ENCODE measurements around the gene PHKG2.

The PHKG2 gene

DNA sequence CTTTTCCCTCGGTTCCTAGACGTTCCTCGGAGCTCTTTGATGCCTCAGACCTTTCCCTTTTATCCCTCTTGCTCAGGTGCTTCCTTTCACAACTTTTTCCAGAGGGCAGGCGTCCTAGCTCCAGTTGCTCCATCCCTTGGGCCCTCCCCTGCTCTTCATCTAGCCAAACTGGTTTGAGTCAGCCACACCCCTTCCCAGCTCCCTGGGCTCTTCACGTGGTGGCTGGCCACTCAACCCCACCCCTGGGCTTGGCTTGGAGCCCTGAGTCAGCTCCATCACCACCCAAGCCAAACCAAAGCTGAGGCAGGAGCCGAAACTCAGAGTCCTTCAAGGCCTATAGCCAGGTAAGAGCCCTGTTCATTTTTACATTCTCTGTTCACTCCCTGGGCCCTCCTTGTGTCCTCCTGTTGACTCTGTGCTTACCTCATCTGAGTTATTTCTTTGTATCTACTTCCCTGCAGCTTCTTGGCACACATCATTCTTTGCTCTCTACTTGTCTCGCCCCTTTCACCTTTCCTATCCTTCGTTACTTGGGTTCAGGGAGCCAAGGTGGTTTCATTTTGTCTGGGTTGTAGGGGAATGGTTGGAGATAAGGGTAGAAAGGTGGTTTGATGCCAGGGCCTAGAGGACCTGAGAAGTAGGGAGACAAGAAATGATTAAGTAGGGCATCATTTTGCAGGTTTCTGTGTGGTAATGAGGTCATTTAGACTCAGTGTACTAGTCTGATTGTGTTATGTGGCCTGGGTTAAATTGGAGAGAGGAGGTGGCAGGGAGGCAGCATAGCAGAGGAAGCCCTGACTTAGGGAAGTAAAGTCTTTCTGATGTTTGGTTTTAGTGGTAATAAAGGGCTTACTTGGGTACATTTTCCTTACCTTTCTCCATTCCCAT lies 7.6 kb upstream of the PHKG2 start:
- peak overlapping the region; percentile 32; the same call in 1 of the 2 replicates for H3K9ac ChIP-seq (ENCODE audit: low read depth, low read length)
- peaks cover 20% of the 10 kb centered on the region for H3K36me3 ChIP-seq (ENCODE audit: insufficient read depth, low read length)
- peaks cover 24% of the 10 kb centered on the region for H3K4me1 ChIP-seq (ENCODE audit: insufficient read depth, low read length)
- no peaks in the 10 kb centered on the region for H3K9me3 ChIP-seq (ENCODE audit: control insufficient read depth, insufficient read depth, low read length)

DNA sequence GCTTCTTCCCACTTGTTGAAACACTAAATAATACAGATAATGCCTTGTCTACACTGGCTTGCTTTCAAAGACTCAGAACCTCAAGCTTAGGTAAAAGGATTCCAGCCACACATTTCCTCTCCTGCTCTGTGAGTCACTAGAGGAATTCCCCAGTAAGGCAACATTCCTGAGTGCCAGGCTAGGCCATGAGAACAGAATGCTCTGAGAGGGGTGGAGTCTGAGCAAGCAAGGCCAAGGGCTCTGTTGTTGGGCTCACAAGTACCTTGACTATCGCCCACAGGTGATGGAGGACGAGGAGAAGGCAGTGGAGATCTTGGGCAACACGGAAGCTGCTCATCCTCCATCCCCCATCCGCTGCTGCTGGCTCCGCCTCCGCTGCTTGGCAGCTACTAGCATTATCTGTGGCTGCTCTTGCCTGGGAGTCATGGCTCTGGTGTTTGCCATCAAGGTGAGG lies 6.7 kb upstream of the PHKG2 start:
- H3K36me3 ChIP-seq (ENCODE audit: insufficient read depth, low read length), result peaks cover 12% of the 10 kb centered on the region
- H3K9ac ChIP-seq (ENCODE audit: low read depth, low read length), result no peak overlapping the region; the same call in 1 of the 2 replicates
- no peaks in the 10 kb centered on the region for H3K9me3 ChIP-seq (ENCODE audit: control insufficient read depth, insufficient read depth, low read length)
- H3K4me1 ChIP-seq (ENCODE audit: insufficient read depth, low read length), result peaks cover 24% of the 10 kb centered on the region

DNA sequence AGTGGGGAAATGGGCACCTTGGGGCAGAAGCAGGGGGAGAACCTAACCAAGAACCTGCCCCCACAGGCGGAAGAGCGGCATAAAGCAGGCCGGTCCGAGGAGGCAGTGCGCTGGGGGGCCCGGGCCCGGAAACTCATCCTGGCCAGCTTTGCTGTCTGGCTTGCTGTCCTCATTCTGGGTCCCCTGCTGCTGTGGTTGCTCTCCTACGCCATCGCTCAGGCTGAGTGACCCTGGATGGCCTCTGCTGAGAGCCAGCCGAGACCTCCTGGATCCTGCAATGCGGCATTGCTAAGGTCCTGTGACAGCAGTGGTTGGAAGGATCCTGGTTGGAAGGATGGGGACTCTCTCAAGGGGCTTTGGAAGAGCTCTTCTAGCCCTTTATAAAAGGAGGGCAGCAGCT lies 4.5 kb upstream of the PHKG2 start:
- peaks cover 24% of the 10 kb centered on the region for H3K4me1 ChIP-seq (ENCODE audit: insufficient read depth, low read length)
- H3K9me3 ChIP-seq (ENCODE audit: control insufficient read depth, insufficient read depth, low read length), result no peaks in the 10 kb centered on the region
- H3K36me3 ChIP-seq (ENCODE audit: insufficient read depth, low read length), result peaks cover 5% of the 10 kb centered on the region
- H3K9ac ChIP-seq (ENCODE audit: low read depth, low read length), result no peak overlapping the region

DNA sequence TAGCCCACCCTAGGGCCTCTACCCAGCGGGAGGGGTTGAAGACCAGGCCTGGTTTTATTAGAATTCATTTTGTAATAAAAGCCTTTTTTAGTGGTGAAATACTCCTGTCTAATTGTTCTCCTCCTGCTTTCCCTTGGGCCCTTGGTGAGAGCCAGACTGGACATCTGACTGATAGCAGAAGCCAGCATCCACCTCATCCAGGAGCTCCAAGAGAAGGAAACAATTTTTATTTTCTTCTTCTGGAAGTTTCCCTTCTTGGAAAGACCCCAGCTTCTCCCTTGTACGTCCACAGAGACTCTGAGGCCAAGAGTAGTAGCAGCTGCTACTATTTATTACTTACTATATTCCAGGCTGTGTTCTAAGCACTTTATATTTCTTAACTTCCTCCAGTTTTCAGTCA lies 4.0 kb upstream of the PHKG2 start:
- H3K9ac ChIP-seq (ENCODE audit: low read depth, low read length), result no peak overlapping the region
- peaks cover 24% of the 10 kb centered on the region for H3K4me1 ChIP-seq (ENCODE audit: insufficient read depth, low read length)
- H3K9me3 ChIP-seq (ENCODE audit: control insufficient read depth, insufficient read depth, low read length), result no peaks in the 10 kb centered on the region
- peaks cover 5% of the 10 kb centered on the region for H3K36me3 ChIP-seq (ENCODE audit: insufficient read depth, low read length)

DNA sequence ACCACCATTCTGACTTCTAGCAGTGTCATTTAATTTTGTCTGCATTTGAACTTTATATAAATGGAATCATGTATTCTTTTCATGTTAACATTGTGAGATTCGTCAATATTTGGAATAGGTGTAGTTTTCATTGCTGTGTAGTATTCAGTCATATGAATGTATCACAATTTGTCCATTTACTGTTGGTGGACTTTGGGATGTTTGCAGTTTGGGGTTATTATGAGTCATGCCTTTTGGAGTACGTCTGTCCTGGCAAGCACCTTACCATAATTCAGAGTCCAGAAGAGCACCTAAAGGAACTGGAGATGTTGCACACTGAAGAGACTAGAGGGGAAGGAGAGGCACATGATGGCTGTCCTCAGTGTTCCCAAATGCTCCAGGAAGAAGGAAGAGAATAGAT lies 3.1 kb upstream of the PHKG2 start:
- Histone ChIP-seq H3K36me3 (ENCODE audit: insufficient read depth, low read length) (peaks cover 5% of the 10 kb centered on the region), H3K9ac (ENCODE audit: low read depth, low read length) (no peak overlapping the region), H3K9me3 (ENCODE audit: control insufficient read depth, insufficient read depth, low read length) (no peaks in the 10 kb centered on the region), H3K4me1 (ENCODE audit: insufficient read depth, low read length) (peaks cover 18% of the 10 kb centered on the region)

DNA sequence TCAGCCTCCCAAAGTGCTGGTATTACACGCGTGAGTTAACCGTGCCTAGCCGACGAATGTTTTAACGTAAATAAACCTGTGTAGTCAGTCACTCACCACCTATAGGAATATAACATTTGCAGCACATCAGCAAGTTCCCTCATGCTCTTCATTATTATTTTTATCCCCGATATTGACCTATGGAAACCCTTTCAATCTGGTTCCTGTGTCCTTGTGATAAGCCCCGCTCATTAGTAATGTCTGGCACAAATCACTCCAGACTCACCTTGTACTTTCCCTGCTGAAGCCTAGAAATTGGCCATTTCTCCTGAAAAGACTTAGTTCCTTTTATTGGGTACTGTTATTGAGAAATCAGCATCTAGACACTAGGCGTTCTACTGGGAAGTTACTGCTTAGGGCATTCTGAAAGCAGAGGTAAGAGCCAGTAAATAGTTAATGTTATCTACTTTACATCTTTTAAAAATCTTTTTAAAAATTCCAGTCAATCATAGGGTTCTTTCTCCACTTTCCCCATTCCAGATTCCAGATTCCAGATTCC lies 1.5 kb upstream of the PHKG2 start:
- H3K36me3 ChIP-seq (ENCODE audit: insufficient read depth, low read length), result peaks cover 7% of the 10 kb centered on the region
- no peak overlapping the region for H3K9ac ChIP-seq (ENCODE audit: low read depth, low read length)
- H3K4me1 ChIP-seq (ENCODE audit: insufficient read depth, low read length), result peaks cover 3% of the 10 kb centered on the region; the same call in 1 of the 2 replicates
- no peaks in the 10 kb centered on the region for H3K9me3 ChIP-seq (ENCODE audit: control insufficient read depth, insufficient read depth, low read length)

DNA sequence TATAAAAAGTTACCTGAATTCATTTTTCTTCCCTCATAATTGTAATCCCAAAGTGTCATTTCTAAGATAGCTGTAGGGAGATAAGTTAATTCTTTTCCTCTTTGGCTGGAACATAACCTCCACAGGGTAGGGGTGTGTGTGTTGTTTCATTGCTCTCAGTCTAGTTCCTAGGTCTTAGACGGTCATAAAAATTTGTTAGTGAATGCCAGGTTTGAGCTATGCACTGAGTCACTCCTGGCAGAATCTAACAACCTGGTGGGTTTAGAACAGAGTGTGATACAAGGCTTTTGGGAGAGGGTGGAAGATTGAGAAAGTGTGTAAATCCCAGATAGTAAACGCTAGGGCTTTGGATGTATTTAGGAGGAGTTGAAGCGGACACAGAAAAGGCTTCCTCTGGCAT lies 894 bp upstream of the PHKG2 start:
- Histone ChIP-seq H3K4me1 (ENCODE audit: insufficient read depth, low read length) (no peaks in the 10 kb centered on the region), H3K9me3 (ENCODE audit: control insufficient read depth, insufficient read depth, low read length) (no peaks in the 10 kb centered on the region), H3K9ac (ENCODE audit: low read depth, low read length) (peak overlapping the region; percentile 60; the same call in 1 of the 2 replicates), H3K36me3 (ENCODE audit: insufficient read depth, low read length) (peaks cover 5% of the 10 kb centered on the region)

DNA sequence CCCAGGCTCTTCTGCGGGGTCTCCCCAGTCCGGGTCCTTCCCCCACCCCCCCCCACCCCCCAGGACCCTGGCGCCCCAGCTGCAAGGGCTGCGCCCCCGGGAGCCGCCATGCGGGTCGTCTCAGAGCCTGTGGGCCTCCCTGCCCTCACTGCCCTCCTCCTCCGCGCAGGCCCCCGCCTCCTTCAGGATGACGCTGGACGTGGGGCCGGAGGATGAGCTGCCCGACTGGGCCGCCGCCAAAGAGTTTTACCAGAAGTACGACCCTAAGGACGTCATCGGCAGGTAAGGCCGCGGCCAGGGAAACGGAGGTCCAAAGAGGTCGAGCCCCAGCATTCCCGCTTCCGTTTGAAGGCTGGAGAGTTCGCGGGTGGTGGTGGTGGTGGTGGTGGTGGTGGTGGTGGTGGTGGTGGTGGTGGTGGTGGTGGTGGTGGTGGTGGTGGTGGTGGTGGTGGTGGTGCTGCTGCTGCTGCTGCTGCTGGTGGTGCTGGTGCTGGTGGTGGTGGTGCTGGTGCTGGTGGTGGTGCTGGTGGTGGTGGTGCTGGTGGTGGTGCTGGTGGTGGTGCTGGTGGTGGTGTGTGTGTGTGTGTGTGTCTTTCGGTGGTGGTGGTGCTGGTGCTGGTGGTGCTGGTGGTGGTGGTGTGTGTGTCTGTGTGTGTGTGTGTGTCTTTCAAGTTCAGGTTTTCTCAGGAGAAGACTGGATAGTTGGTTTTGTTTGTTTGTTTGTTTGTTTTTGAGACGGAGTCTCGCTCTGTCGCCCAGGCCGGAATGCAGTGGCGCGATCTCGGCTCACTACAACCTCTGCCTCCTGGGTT lies 615 bp downstream of the PHKG2 start:
- no peaks in the 10 kb centered on the region for H3K4me1 ChIP-seq (ENCODE audit: insufficient read depth, low read length)
- no peaks in the 10 kb centered on the region for H3K9me3 ChIP-seq (ENCODE audit: control insufficient read depth, insufficient read depth, low read length)
- H3K9ac ChIP-seq (ENCODE audit: low read depth, low read length), result peak overlapping the region; percentile 57; the same call in 1 of the 2 replicates
- peaks cover 3% of the 10 kb centered on the region; the same call in 1 of the 2 replicates for H3K36me3 ChIP-seq (ENCODE audit: insufficient read depth, low read length)

DNA sequence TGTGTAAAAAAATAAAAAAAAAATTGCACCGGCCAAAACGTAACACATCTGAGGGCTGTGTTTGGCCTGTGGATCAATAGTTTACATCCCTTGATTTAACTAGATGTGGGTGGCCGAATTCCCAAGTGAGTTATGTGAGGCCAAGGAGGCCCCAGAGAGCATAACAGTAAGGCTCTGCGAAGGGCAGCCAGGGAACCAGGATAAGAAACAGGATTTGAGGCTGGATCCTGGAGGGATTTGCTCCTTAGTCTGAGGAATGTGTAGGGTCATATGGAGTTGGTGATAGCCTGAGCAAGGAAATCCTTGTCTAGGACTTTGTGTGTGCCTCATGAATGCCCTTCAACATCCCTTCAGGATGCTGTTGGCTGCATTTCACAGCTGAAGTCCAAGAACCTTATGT lies 2.0 kb downstream of the PHKG2 start:
- Histone ChIP-seq H3K36me3 (ENCODE audit: insufficient read depth, low read length) (peaks cover 3% of the 10 kb centered on the region; the same call in 1 of the 2 replicates), H3K9ac (ENCODE audit: low read depth, low read length) (no peak overlapping the region), H3K9me3 (ENCODE audit: control insufficient read depth, insufficient read depth, low read length) (no peaks in the 10 kb centered on the region), H3K4me1 (ENCODE audit: insufficient read depth, low read length) (no peaks in the 10 kb centered on the region)

DNA sequence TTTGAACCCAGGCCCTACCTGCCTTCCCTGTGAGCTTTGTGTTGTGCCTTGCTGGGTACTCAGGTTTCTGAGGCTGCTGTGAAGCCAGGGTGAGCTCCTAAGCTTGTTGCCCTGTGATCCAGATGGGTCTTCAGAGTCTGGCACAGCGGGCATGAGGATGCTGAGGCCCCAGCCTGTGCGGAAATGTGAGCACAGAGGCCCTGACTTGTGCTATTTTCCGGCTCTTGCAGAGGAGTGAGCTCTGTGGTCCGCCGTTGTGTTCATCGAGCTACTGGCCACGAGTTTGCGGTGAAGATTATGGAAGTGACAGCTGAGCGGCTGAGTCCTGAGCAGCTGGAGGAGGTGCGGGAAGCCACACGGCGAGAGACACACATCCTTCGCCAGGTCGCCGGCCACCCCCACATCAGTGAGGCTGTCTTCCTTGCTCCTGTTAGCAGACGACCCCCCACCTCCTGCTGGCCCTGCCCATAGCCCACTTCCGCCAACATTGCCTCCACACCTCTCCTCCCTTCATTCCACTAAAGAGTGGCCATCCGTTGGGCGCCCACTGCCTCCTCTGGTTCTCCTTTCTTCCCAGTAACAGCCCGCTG lies 2.7 kb downstream of the PHKG2 start:
- no peak overlapping the region for H3K9ac ChIP-seq (ENCODE audit: low read depth, low read length)
- H3K9me3 ChIP-seq (ENCODE audit: control insufficient read depth, insufficient read depth, low read length), result no peaks in the 10 kb centered on the region
- 0 out of 2 replicates have a peak, but pooled peaks cover 3% of the 10 kb centered on the region for H3K36me3 ChIP-seq (ENCODE audit: insufficient read depth, low read length)
- no peaks in the 10 kb centered on the region for H3K4me1 ChIP-seq (ENCODE audit: insufficient read depth, low read length)

DNA sequence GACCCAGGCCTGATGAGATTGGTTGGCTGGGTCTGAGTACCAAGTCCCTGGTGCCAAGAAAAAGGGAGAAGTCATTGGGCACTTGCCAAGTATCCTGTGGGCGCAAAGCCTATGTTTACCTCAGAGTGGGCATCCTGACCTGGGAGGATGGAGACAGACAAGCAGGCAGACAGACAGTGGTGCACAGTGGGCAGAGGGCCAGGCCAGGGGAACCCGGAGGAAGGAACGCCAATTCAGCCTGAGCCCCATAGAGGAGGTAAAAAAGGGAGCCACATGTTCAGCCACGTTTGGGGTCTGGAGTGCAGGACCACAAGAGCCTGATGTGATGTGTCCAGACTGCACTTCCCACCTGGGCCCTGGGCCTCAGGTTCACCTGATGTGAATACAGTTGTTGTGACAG lies 5.4 kb downstream of the PHKG2 start:
- H3K36me3 ChIP-seq (ENCODE audit: insufficient read depth, low read length), result 0 out of 2 replicates have a peak, but pooled peaks cover 3% of the 10 kb centered on the region

DNA sequence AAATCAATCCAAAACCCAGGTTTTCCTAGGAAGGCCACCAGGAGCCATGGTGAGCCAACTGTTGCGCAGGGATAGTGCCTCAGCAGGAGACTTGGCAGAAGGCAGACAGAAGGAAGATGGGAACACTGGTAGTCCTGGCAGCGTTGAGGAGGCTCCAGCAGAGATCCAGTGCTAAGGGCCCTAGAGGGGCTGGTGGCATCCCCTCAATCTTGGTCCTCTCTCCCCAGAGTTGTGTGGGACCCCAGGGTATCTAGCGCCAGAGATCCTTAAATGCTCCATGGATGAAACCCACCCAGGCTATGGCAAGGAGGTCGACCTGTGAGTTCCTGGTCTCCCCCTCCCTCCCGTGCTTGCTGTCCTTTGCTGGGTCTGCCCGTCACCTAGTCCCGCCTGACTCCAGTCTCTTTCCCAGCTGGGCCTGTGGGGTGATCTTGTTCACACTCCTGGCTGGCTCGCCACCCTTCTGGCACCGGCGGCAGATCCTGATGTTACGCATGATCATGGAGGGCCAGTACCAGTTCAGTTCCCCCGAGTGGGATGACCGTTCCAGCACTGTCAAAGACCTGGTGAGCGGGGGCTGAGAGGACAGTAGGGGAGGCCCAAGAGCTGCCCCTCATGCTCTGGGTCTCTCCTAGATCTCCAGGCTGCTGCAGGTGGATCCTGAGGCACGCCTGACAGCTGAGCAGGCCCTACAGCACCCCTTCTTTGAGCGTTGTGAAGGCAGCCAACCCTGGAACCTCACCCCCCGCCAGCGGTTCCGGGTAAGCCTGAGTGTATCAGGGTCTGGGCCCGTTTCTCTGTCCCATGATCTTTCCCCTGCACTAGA lies 7.9 kb downstream of the PHKG2 start:
- Histone ChIP-seq H3K9ac (ENCODE audit: low read depth, low read length) (no peak overlapping the region), H3K9me3 (ENCODE audit: control insufficient read depth, insufficient read depth, low read length) (no peaks in the 10 kb centered on the region), H3K36me3 (ENCODE audit: insufficient read depth, low read length) (no peaks in the 10 kb centered on the region), H3K4me1 (ENCODE audit: insufficient read depth, low read length) (no peaks in the 10 kb centered on the region)

More for the DNA sequence above, 5.4 kb downstream of the PHKG2 start:
- no peaks in the 10 kb centered on the region for H3K9me3 ChIP-seq (ENCODE audit: control insufficient read depth, insufficient read depth, low read length)
- H3K9ac ChIP-seq (ENCODE audit: low read depth, low read length), result no peak overlapping the region
- H3K4me1 ChIP-seq (ENCODE audit: insufficient read depth, low read length), result no peaks in the 10 kb centered on the region

DNA sequence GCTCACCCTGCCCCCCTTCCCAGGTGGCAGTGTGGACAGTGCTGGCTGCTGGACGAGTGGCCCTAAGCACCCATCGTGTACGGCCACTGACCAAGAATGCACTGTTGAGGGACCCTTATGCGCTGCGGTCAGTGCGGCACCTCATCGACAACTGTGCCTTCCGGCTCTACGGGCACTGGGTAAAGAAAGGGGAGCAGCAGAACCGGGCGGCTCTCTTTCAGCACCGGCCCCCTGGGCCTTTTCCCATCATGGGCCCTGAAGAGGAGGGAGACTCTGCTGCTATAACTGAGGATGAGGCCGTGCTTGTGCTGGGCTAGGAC lies 8.5 kb downstream of the PHKG2 start:
- no peaks in the 10 kb centered on the region for H3K4me1 ChIP-seq (ENCODE audit: insufficient read depth, low read length)
- no peaks in the 10 kb centered on the region for H3K36me3 ChIP-seq (ENCODE audit: insufficient read depth, low read length)
- no peaks in the 10 kb centered on the region for H3K9me3 ChIP-seq (ENCODE audit: control insufficient read depth, insufficient read depth, low read length)
- no peak overlapping the region for H3K9ac ChIP-seq (ENCODE audit: low read depth, low read length)

Data from ES-I3 (cell line).